ENCODE data around the gene ACAD9. TPM values are rescaled to one million over a fixed set of nuclear protein-coding genes. Genes with fewer than 3 reads are reported as not detected.

ACAD9 gene
- total RNA-seq, 5 donors from 2014 or later (not counting 1 experiment from before 2014, with no cell fraction given) = 45.1 to 91.5 (median 54.3) TPM

DNA sequence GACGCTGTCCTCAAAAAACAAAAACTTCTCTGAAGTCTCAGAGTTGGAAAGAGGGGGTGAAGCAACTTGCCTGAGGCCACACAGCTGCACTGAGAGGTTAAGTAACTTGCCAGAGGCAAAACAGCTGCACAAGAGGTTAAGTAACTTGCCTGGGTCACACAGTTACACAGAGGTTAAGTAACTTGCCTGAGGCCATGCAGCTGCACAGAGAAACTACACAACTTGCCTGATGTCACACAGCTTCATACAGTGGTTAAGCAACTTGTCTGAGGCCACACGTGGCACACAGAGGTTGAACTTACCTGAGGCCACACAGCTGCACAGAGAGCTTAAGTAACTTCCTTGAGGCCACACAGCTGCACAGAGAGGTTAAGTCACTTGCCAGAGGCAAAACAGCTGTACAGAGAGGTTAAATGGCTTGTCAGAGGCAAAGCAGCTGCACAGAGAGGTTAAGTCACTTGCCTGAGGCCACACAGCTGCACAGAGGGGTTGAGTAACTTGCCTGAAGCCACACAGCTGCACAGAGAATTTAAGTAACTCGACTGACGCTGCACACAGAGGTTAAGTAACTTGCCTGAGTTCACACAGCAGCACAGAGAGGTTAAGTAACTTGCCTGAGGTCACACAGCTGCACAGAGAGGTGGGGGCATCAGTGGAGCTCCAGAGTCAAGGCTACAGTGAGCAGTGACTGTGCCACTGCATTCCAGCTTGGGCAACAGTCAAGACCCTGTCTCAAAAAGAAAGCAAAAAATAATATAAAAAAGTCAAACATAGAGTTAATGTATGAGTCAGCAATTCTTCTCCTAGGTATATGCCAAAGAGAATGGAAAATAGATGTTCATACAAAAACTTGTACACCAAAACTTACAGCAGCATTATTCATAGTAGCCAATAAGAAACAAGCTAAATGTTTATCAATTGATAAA, 12.0 kb upstream of the ACAD9 start:
- H3K27me3 ChIP-seq (replicated peaks in 1 of 2; ENCODE audit: control insufficient read depth in 2 of 2, extremely low read depth in 1 of 2, insufficient read depth in 2 of 2, low read length in 1 of 2) = peaks cover 0 to 3% of the 10 kb centered on the region in 2 experiments
- no peaks in the 10 kb centered on the region for H3K27me3 Mint-ChIP-seq
- ChIA-PET POLR2A (no interaction called here), CTCF (interaction anchor here (0.7 to 0.9 kb wide), 2 partner anchors 11 to 15 kb away, joined by 3 read pairs; no protein-coding TSS in a partner anchor)
- no peak for ATAC-seq (replicated peaks in 1 of 4)
- H3K4me1 Mint-ChIP-seq = no peaks in the 10 kb centered on the region
- no peaks in the 10 kb centered on the region for H3K36me3 Mint-ChIP-seq
- no peak overlapping the region for H3K27ac Mint-ChIP-seq
- H3K4me3 ChIP-seq (ENCODE audit: control insufficient read depth in 1 of 2, extremely low read depth in 1 of 2, low read length in 1 of 2) = no peak overlapping the region
- no peak for DNase-seq
- H3K9me3 ChIP-seq = no peaks in the 10 kb centered on the region
- H3K4me1 ChIP-seq (ENCODE audit: control insufficient read depth in 1 of 2, extremely low read depth in 1 of 2, insufficient read depth in 2 of 2, low read length in 2 of 2) = no peaks in the 10 kb centered on the region
- H3K9me3 Mint-ChIP-seq = no peaks in the 10 kb centered on the region
- no peak overlapping the region for H3K4me3 Mint-ChIP-seq
- 87% methylated on average over 4 of the region's 4 CpGs for WGBS (ENCODE audit: insufficient coverage)
- no peaks in the 10 kb centered on the region for H3K36me3 ChIP-seq (ENCODE audit: control insufficient read depth in 2 of 2, extremely low read depth in 1 of 2, insufficient read depth in 1 of 2, low read length in 1 of 2)
- H3K27ac ChIP-seq (ENCODE audit: low read length) = no peak overlapping the region

DNA sequence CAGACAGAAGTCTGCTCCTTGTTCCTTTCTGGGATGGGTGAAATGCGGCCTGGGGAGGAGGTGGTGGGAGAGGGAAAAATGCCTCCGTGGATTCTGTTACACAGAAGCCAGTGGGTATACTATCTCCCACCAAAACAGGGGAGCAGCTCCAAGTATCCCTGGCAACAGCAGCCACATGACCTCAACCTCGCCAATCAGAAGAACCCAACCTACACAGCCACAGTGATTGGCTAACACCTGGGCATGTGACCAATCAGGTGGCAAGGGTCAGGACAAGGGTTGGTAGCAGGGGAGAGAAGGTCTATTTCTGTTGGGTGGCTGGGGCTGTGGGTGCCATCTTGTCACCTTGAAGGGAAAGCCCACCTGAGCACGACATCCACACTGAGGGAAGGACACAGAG, 9.1 kb upstream of the ACAD9 start:
- no peak overlapping the region for H3K27ac Mint-ChIP-seq
- no peaks in the 10 kb centered on the region for H3K27me3 Mint-ChIP-seq
- peaks cover 2 to 3% (median 2%) of the 10 kb centered on the region in 3 donors for H3K4me1 Mint-ChIP-seq
- no peak for DNase-seq
- Histone ChIP-seq H3K9me3 (no peaks in the 10 kb centered on the region), H3K4me1 (ENCODE audit: control insufficient read depth in 1 of 2, extremely low read depth in 1 of 2, insufficient read depth in 2 of 2, low read length in 2 of 2) (peaks cover 0 to 2% of the 10 kb centered on the region in 2 experiments), H3K27me3 (replicated peaks in 1 of 2; ENCODE audit: control insufficient read depth in 2 of 2, extremely low read depth in 1 of 2, insufficient read depth in 2 of 2, low read length in 1 of 2) (peaks cover 0 to 3% of the 10 kb centered on the region in 2 experiments), H3K27ac (ENCODE audit: low read length) (no peak overlapping the region), H3K4me3 (ENCODE audit: control insufficient read depth in 1 of 2, extremely low read depth in 1 of 2, low read length in 1 of 2) (no peak overlapping the region), H3K36me3 (ENCODE audit: control insufficient read depth in 2 of 2, extremely low read depth in 1 of 2, insufficient read depth in 1 of 2, low read length in 1 of 2) (no peaks in the 10 kb centered on the region)
- 83% methylated on average over 1 of the region's 4 CpGs for WGBS (ENCODE audit: insufficient coverage)
- POLR2A ChIA-PET = interaction anchor here (0.5 to 0.6 kb wide), 2 partner anchors 129 to 285 kb away, joined by 3 to 6 read pairs; no protein-coding TSS in a partner anchor
- ATAC-seq (replicated peaks in 1 of 4) = no peak
- H3K4me3 Mint-ChIP-seq = no peak overlapping the region
- CTCF ChIA-PET = no interaction called here
- no peaks in the 10 kb centered on the region for H3K9me3 Mint-ChIP-seq
- no peaks in the 10 kb centered on the region for H3K36me3 Mint-ChIP-seq

DNA sequence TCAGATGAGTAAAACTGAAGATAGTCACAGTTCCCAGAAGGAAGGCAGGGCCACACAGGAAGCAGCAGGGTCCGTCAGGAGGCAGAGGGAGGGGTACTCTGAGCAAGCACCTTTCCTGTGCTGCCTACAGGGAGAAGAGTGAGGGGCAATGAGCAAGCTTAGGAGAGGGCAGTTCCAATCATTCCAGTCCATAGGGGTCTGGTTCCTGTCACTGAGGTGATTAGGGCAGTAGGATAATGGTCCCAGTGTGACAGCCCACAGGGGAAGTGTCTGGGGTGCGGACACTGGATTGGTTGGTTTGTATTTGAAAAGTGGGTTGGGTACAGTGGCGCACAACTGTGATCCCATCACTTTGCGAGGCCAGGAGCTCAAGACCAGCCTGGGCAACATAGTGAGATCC, 7.1 kb upstream of the ACAD9 start:
- Mint-ChIP-seq H3K27me3 (no peaks in the 10 kb centered on the region), H3K4me3 (no peak overlapping the region), H3K4me1 (peaks cover 11 to 12% (median 11%) of the 10 kb centered on the region in 3 donors), H3K27ac (no peak overlapping the region), H3K36me3 (no peaks in the 10 kb centered on the region), H3K9me3 (no peaks in the 10 kb centered on the region)
- H3K4me3 ChIP-seq (ENCODE audit: control insufficient read depth in 1 of 2, extremely low read depth in 1 of 2, low read length in 1 of 2) = no peak overlapping the region
- peaks cover 0 to 3% of the 10 kb centered on the region in 2 experiments for H3K27me3 ChIP-seq (replicated peaks in 1 of 2; ENCODE audit: control insufficient read depth in 2 of 2, extremely low read depth in 1 of 2, insufficient read depth in 2 of 2, low read length in 1 of 2)
- peaks cover 3 to 9% of the 10 kb centered on the region in 2 experiments for H3K4me1 ChIP-seq (ENCODE audit: control insufficient read depth in 1 of 2, extremely low read depth in 1 of 2, insufficient read depth in 2 of 2, low read length in 2 of 2)
- POLR2A ChIA-PET = interaction anchor here in 1 of 2 donors (0.7 kb wide), 1 partner anchor 101 kb away, joined by 4 read pairs; no protein-coding TSS in a partner anchor
- H3K27ac ChIP-seq (ENCODE audit: low read length) = no peak overlapping the region
- DNase-seq (no peak), ATAC-seq (replicated peaks in 1 of 4) (no peak)
- CTCF ChIA-PET = no interaction called here
- H3K9me3 ChIP-seq = no peaks in the 10 kb centered on the region
- H3K36me3 ChIP-seq (ENCODE audit: control insufficient read depth in 2 of 2, extremely low read depth in 1 of 2, insufficient read depth in 1 of 2, low read length in 1 of 2) = no peaks in the 10 kb centered on the region
- WGBS (ENCODE audit: insufficient coverage) = 71% methylated on average over 2 of the region's 4 CpGs

DNA sequence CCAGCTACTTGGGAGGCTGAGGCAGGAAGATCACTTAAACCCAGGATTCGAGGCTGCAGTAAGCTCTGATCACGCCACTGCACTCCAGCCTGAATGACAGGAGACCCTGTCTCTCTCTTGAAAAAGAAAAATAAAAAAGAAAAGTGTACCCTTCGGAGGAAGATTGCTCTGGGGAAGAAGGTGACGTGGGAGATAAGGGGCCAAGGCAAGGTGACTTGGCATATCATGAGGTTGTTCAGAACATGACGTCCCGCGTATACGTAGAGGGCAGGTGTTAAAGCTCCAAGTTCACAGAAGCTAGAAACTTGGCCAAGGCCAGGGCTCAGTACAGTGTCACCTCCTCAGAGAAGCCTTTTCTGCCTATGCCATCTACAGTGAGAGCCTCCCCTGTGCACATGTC, 6.7 kb upstream of the ACAD9 start:
- POLR2A ChIA-PET = no interaction called here
- H3K4me3 Mint-ChIP-seq = no peak overlapping the region
- ATAC-seq (replicated peaks in 1 of 4) = no peak

DNA sequence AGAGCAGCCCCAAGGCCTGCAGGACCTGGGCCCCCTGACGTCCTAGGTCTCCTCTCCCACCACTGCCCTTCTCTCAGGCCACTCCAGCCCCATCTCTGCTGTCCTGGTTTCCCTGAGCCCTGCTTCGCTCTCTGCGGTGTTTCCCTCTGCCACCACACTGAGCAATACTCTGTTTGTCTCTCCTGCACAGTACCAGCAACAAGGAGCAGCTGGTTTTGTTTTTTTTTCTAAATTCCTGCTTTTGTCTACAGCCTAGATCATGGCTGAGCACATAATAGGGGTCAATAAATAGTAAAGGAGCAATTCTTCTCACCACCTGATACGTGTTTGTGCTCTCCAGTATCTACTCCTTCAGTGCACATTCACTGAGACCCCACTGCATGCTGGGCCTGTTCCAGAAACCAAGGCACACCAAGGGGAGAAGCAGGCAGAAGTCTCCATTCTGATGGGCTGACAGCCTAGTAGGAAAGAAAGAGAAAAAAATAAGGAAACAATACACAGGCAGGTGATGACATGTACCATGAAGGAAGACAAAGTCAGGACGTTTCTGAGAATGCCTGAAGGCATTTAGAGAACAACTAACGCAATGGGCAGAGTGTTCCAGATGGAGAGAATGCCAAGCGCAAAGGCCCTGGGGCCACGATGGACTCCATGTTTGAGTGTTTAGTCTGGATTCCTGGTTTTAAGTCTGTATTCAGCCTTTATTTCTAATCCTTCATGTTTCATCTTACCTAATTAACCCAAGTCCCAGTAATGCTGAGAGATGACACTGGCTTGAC, 6.0 kb upstream of the ACAD9 start:
- Mint-ChIP-seq H3K4me1 (peaks cover 22 to 24% (median 23%) of the 10 kb centered on the region in 3 donors), H3K27ac (no peak overlapping the region), H3K9me3 (no peaks in the 10 kb centered on the region), H3K4me3 (no peak overlapping the region), H3K27me3 (no peaks in the 10 kb centered on the region), H3K36me3 (no peaks in the 10 kb centered on the region)
- 63% methylated on average over 5 of the region's 8 CpGs for WGBS (ENCODE audit: insufficient coverage)
- H3K4me3 ChIP-seq (ENCODE audit: control insufficient read depth in 1 of 2, extremely low read depth in 1 of 2, low read length in 1 of 2) = no peak overlapping the region
- H3K4me1 ChIP-seq (ENCODE audit: control insufficient read depth in 1 of 2, extremely low read depth in 1 of 2, insufficient read depth in 2 of 2, low read length in 2 of 2) = peaks cover 6 to 16% of the 10 kb centered on the region in 2 experiments
- ATAC-seq (replicated peaks in 1 of 4) = no peak
- POLR2A ChIA-PET = no interaction called here
- H3K9me3 ChIP-seq = no peaks in the 10 kb centered on the region
- no peaks in the 10 kb centered on the region for H3K36me3 ChIP-seq (ENCODE audit: control insufficient read depth in 2 of 2, extremely low read depth in 1 of 2, insufficient read depth in 1 of 2, low read length in 1 of 2)
- no peak overlapping the region for H3K27ac ChIP-seq (ENCODE audit: low read length)
- CTCF ChIA-PET = no interaction called here
- H3K27me3 ChIP-seq (replicated peaks in 1 of 2; ENCODE audit: control insufficient read depth in 2 of 2, extremely low read depth in 1 of 2, insufficient read depth in 2 of 2, low read length in 1 of 2) = no peaks in the 10 kb centered on the region
- DNase-seq = no peak

More for the DNA sequence above, 6.7 kb upstream of the ACAD9 start:
- H3K4me1 ChIP-seq (ENCODE audit: control insufficient read depth in 1 of 2, extremely low read depth in 1 of 2, insufficient read depth in 2 of 2, low read length in 2 of 2) = peaks cover 3 to 9% of the 10 kb centered on the region in 2 experiments
- H3K9me3 ChIP-seq = no peaks in the 10 kb centered on the region
- DNase-seq = no peak
- Mint-ChIP-seq H3K27ac (no peak overlapping the region), H3K4me1 (peaks cover 15 to 17% (median 16%) of the 10 kb centered on the region in 3 donors), H3K36me3 (no peaks in the 10 kb centered on the region), H3K27me3 (no peaks in the 10 kb centered on the region), H3K9me3 (no peaks in the 10 kb centered on the region)
- H3K4me3 ChIP-seq (ENCODE audit: control insufficient read depth in 1 of 2, extremely low read depth in 1 of 2, low read length in 1 of 2) = no peak overlapping the region
- CTCF ChIA-PET = no interaction called here
- no peaks in the 10 kb centered on the region for H3K27me3 ChIP-seq (replicated peaks in 1 of 2; ENCODE audit: control insufficient read depth in 2 of 2, extremely low read depth in 1 of 2, insufficient read depth in 2 of 2, low read length in 1 of 2)
- 89% methylated on average over 8 of the region's 8 CpGs for WGBS (ENCODE audit: insufficient coverage)
- no peak overlapping the region for H3K27ac ChIP-seq (ENCODE audit: low read length)
- H3K36me3 ChIP-seq (ENCODE audit: control insufficient read depth in 2 of 2, extremely low read depth in 1 of 2, insufficient read depth in 1 of 2, low read length in 1 of 2) = no peaks in the 10 kb centered on the region

DNA sequence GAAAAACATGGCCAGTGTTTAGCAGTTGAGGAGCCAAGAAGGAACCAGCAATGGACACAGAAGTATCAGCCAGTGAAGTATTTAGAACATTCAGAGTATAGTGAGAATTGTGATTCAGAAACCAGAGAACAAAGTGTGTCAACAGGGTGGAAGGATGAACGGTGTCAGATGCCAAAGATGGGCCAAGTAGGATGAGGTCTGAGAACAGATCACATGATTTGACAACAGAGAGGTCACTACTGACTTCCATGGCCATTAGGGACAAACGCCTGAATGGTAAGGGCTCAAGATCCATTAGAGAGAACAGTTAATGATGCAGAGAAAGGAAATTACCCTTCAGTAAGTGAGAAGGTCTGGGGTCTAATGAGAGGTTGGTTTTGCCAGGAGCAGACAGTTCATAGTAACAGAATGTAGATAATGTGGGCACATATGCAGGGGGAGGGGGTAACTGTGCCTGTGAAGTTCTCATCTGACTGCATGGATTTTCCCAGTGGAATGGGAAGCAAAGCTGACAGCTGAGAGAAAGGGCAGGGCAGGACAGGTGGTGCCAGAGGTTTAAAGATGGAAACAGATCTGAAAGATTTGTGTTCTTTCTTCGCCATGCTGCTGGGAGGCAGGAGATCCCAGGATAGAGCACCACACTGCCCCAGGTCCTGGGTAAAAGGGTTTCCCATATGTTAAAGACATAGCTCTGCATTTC, 4.8 kb upstream of the ACAD9 start:
- Mint-ChIP-seq H3K4me1 (peaks cover 30 to 35% (median 33%) of the 10 kb centered on the region in 3 donors), H3K36me3 (no peaks in the 10 kb centered on the region), H3K27me3 (no peaks in the 10 kb centered on the region), H3K9me3 (no peaks in the 10 kb centered on the region), H3K4me3 (no peak overlapping the region), H3K27ac (no peak overlapping the region)
- ChIA-PET CTCF (interaction anchor here (0.6 to 3.0 kb wide), 18 partner anchors 11 to 374 kb away, joined by 3 to 10 read pairs (median 3); partner anchors contain the start of gene COPG1 (in 1 of the 2)), POLR2A (interaction anchor here in 1 of 2 donors (0.6 kb wide), 1 partner anchor 245 kb away, joined by 3 read pairs; no protein-coding TSS in a partner anchor)
- Histone ChIP-seq H3K4me1 (ENCODE audit: control insufficient read depth in 1 of 2, extremely low read depth in 1 of 2, insufficient read depth in 2 of 2, low read length in 2 of 2) (peaks cover 7 to 25% of the 10 kb centered on the region in 2 experiments), H3K36me3 (ENCODE audit: control insufficient read depth in 2 of 2, extremely low read depth in 1 of 2, insufficient read depth in 1 of 2, low read length in 1 of 2) (no peaks in the 10 kb centered on the region), H3K27ac (ENCODE audit: low read length) (no peak overlapping the region), H3K9me3 (no peaks in the 10 kb centered on the region), H3K27me3 (replicated peaks in 1 of 2; ENCODE audit: control insufficient read depth in 2 of 2, extremely low read depth in 1 of 2, insufficient read depth in 2 of 2, low read length in 1 of 2) (no peaks in the 10 kb centered on the region), H3K4me3 (ENCODE audit: control insufficient read depth in 1 of 2, extremely low read depth in 1 of 2, low read length in 1 of 2) (no peak overlapping the region)
- WGBS (ENCODE audit: insufficient coverage) = 68% methylated on average over 3 of the region's 3 CpGs
- ATAC-seq (replicated peaks in 1 of 4) (no peak), DNase-seq (no peak)

Measured in T-cell (primary cell).